Right renal cortex interstitium (tissue), 3 donors: ENCODE measurements around the gene SHC2. TPM values are rescaled to one million over a fixed set of nuclear protein-coding genes. Genes with fewer than 3 reads are reported as not detected.

Experiments
- DNase-seq, 3 donors: peaks; one replicate each; pipeline ENCODE4 v3.0.0-alpha.2; 2013; ENCODE audit warnings: low read depth in 3 of 3, low spot score in 2 of 3
- polyA plus RNA-seq, 3 donors: library from polyadenylated mRNA; unstranded; fragments of 120-200 nt; gene quantifications; one replicate each; pipeline ENCODE4 v1.2.1, GENCODE V29; 2013; ENCODE audit not compliant: insufficient read length in 3 of 3

SHC2 gene
- polyA plus RNA-seq, 3 donors, result 21.5 to 25.9 (median 21.5) TPM

DNA sequence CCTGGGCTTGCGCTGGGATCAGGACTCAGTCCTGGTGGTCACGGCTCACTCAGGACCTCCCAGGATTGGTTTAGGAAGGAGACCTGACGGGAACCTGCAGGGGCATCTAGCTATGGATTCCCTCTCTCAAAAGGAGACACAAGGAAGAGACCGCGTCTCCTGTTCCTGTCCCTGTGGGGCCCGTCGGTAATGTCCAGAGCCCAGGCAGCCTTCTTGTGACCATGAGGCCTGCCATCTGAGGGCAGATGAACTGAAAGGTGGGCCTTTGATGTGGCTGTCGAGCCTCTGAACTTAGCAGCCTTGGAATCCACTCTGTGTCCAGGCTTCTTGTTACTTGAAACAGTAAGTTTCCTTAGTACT, 84.7 kb downstream of the SHC2 start:
- no peak for DNase-seq

DNA sequence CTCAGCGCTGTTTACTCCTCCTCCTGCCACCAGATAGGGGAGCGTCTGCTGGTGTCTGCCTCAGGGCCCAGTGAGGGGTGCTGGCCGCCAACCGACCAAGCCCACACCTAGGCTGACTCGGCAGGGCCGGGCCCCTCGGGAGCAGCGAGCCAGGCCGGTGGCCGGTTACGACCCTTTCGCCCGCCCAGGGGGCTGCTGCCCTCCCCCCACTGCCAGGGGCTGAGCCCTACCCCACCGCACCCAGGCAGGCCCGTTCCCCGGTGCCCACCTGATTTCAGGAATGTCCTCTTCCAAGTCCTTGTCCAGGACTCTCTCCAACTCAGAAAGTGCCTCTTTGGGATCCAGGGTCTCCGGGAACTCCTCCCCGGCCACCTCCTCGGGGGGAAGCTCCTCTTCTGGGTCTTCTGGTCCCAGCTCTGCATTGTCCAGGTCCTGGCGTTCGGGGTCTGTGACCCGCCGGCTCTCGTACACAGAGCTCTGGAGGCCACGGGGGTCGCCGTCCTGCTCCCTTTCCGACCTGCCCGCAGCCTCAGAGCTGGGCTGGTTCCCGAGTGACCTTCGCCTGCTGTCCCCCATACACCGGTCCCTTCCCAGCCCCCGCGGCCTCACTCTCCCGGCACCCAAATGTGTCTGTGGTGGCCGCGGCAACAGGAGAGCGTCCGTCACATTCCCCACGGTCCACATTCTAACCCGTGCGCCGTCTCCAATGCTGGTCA, 85.3 kb downstream of the SHC2 start:
- DNase-seq, result no peak

DNA sequence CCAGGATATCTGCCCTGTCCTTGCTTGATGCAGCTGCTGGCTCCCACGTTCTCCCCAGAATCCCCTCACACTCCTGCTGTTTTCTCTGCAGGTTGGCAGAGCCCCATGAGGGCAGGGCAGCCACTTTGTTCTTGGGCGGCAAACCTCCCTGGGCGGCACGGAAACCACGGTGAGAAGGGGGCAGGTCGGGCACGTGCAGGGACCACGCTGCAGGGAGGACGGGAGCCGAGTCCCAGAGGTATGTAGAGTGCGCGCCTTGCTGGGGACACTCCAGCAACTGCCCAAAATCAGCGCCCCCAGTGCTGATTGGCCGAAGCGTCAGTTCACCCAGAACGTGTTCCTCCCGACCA, 86.0 kb downstream of the SHC2 start:
- DNase-seq, result no peak

DNA sequence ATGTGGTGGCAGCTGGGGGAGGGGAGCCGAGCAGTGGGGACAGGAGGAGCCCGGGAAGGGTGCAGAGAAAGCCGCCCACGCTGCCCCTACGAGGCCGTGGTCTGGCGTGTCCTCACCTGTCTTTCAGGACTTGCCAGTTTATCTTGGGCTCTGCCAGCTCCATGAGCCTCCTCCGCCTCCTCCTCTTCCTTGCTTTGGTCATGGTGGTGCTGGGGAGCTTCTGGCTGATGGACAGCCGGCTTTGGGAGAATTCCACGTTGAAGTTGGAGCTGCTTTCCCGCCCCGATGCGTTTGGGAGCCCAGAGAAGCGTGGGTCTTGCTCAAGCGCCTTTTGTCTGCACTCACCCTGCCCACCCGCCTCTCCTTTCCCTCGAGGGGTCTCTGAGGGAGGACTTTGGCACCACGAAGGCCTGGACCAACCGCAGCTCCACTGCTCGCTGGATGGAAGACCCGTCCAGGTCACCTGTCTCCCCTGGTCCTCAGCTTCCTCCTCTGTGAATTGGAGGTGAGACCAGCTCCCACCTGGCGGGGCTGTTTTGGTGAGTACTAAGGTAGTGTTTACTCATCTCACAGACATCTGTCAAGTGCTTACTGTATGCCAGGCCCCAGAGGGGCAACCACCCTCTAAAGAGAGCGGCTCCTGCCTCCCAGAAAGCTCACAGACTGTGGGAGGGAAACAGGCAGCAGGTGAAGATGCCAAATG, 86.5 kb downstream of the SHC2 start:
- DNase-seq, result no peak

DNA sequence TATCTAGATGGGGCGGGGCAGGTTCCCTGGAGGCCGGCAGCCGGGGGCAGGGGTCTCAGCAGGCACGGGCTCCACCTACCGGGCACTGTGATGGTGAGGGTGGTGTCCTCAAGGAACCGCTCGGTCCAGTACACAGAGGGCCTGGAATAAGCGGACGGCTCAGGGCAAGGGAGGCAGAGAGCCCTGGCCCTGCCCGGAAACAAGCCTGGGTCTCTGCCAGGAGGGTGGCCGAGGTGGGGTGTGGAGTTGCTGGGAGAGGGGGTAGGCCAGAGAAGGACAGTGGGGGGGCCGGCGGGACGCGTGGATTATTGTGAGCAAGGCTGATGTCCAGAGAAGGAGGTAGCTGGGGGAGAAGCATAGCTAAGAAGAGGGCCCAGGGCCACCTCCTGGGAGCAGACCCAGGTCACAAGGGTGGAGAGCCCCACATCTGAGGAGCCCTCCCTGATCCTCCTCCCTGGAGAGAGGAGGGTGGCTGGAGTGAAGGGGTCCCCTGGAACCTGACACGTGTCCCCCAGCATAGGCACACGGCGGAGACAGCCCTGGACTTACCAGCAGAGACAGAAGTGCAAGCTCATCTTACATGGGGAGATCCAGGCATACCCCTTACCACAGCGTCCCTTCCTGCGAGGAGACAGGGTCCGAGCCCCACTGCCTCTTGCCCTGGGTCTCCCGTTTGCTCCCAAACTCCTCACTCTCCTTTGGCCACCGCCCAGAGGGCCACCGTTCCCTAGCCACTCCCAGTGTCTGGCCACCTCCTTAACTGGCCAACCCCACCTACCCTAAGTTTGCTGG, 87.2 kb downstream of the SHC2 start:
- no peak for DNase-seq

DNA sequence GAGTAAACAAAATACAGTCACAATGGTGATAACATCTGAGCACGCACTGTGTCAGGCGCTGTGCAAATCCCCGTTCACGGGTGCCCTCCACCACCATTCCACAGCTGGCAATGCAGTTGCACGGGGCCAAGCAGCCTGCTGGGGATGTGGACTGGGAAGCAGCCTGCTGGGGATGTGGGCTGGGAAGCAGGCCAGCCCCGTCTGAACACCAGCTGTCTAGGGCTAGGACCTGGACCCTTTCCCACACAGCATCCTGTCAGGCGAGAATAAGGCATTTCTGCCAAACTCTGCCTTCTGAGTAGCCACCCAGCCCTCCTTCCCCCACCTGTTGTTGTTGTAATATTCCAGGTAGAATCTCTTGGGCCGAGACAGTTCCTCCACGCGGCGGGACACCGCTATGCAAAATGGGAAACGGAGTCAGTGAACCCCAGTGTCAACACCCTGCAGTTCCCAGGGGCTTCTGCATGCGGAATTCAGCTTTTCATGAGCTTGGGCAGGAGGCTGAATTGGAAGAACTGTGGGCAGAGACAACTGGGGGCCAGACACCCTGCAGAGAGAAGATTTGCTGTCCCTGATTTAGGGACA, 88.4 kb downstream of the SHC2 start:
- no peak for DNase-seq

DNA sequence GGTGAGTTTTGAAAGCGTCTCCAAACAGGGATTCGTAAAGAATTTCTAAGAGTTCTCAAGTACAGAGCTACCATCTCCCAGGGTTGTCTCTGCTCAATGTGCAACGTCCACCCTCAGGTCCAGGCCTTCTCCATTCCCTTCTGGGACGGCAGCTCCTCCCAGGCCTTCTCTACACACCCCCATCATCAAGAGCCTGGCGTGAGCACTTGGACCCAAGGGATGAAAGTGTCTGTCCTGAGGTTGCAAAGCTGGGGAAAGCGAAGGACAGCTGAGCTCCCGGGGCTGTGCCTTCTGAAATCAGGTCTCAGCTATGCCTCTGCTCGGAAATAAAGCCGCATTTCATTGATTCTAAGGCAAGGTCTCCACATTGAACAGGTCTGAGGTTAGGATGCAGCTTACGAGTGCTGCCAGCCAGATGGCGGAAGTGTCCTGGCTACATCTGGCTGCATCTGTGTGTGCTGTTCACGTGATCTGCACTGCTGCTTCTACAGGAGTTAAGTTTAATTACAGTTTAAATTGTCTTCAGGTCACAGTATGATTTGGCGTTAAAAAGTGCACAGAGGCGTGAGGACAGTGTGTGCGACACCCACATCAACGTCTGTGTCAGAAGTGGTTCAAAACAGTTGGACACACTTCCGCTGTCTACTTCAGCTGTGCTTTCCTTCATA, 89.2 kb downstream of the SHC2 start:
- DNase-seq, result no peak

DNA sequence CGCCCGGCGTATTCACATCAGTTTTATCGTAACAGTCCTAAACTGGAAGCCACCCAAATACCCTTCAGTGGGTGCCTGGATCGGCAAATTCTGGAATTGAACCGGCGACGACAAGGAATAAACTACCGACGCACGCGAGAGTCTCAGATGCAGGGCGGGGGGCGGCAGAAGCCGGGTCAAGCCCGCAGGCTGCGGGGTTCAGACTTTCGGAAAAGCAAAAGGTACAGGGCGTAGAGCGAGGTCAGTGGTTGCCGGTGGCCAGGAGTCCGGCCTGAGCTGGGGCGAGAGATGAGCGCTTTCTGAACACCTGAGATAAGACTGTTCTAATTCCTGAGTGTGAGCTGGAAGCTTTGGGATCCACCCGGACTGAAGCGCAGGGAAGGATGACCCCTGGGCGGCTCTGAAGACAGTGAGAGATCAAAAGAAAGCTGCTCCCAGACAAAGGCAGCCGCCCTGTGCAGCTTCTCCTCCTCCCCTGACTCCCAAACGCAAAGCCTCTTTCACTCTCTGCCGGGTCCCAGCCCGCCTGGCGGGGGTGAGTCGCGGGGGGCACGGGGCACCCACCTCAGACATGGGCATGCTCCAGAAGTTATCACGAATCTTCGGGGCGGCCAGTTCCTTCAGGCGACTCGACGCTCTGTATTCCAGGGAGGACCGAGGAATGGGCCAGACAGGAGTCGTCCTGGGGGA, 90.0 kb downstream of the SHC2 start:
- no peak for DNase-seq

DNA sequence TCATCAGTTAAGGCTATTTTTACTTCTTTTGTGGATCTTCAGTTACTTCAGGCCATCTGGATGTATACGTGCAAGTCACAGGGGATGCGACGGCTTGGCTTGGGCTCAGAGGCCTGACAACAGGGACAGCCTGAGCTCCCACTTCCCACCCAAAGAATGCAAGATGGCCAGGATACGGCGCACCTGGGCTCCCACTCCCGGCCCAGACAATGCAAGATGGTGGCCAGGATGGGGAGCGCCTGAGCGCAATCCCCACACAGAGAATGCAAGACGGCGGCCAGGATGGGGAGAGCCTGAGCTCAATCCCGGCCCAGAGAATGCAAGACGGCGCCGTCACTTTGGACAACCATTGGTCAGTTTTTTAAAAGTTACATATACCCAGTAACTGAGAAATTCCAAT, 91.0 kb downstream of the SHC2 start:
- DNase-seq, result no peak

DNA sequence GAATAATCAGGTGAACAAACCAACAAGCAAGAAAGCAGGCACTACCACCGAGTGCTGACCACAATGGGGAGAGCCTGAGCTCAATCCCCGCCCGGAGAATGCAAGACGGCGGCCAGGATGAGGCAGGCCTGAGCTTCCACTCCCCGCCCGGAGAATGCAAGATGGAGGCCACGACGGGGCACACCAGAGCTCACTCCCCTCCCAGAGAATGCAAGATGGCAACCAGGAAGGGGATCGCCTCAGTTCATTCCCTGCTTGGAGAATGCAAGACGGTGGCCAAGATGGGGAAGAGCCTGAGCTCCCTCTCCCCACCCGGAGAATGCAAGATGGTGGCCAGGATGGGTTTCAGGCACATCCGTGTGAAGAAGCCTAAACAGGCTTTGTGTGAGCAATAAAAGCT, 91.6 kb downstream of the SHC2 start:
- DNase-seq, result no peak

DNA sequence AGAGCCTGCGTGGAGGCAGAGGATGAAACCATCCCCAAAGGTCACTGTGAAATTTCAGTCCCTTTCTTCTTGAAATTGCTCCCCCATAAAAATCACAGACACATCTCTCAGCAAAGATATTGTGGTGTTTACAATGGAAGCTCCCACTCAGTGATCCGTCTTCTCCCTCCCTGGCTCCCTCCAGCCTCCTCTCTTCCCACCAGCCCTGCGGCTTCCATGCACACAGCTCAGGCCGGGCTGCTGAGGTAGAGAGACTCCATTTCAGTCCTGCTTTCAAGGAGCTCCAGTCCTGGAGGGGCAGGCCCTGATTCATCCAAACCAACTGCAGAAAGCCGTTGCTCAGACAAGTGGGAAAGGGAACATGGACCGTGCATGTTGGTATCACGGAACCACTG, 92.2 kb downstream of the SHC2 start:
- no peak for DNase-seq

DNA sequence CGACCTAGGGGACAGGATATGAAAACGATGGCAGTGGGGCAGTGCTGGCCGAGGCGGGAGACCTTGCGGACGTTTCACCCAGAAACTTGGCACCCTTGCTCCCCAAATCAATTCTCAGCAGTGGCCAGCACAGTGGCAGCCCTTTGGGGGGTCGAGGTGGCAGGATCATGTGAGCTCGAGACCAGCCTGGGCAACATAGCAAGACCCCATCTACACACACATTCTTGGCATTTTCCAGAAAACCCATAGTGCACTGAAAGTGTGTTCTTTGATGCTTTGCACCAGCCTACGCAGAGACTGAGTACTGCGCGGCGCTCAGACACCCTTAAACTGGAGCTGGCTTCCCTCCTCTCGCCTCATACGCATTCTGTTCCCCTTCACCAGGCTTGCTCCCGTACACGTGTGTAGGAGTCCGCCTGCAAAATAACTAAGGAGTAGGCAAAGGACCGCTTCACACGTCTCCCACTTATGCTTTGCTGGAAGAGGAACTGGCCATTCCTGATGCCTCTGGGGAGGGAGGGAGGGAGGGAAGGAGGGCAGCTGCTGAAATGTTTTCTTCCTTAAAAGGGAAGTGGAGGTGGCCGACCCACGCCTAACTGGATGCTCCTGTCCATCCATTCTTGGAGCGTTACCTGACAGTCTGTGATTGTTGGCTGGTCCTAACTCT, 92.7 kb downstream of the SHC2 start:
- DNase-seq, result no peak

DNA sequence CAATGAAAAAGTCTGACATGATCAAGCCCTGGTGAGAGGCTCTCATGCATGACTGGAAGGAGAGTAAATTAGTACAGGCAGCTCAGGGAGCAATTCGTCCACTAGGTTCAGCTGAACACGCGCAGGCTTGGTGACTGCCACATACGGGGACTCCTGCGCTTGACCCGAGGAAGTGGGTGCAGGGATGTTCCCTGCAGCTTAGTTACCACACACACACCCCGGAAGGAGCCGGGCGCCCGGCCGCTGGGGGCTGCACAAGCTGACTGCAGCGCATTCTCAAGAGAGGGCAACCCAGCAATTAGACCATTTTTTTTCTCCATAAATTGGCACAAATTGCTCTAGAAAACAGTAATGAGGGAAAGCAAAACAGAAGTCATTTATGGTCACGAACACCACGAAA, 93.3 kb downstream of the SHC2 start:
- DNase-seq, result no peak

DNA sequence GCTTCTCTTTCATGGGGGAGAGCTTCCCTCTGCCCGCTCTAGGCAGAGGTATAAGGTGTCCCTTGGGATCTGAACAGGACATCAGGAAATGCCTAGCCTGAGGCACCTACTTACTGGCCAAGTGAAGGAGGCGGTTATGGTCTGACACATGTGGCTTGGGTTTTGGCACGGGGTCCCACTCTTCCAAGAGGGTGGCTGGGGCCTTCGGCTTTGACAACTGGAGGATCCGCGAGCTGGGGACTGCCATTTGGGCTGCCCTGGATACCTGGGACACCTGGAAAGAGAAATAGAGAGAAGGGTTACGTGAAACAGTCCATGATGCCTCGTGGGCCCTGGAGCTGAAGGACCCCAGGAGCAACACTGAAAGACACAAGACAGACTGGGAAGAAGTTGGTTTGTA, 93.9 kb downstream of the SHC2 start:
- no peak for DNase-seq

Other genes starting within 250 kb of the SHC2 start
- 1 to 10 TPM; 2.3 to 3.0 (median 2.7) TPM for gene PLPP2, start 169.6 kb downstream of the SHC2 start, polyA plus RNA-seq
- gene MIER2, start 116.2 kb downstream of the SHC2 start, polyA plus RNA-seq, result 10 to 100 TPM; 19.5 to 24.0 (median 22.0) TPM
- 1 to 10 TPM; 1.1 to 1.4 (median 1.2) TPM for gene C2CD4C, start 51.9 kb downstream of the SHC2 start, polyA plus RNA-seq
- 1 to 10 TPM; 2.3 to 3.9 (median 2.3) TPM for gene MADCAM1, start 35.5 kb upstream of the SHC2 start, polyA plus RNA-seq
- gene TPGS1, start 46.5 kb upstream of the SHC2 start, polyA plus RNA-seq, result 1 to 10 TPM; 4.3 to 6.7 (median 5.8) TPM
- 10 to 100 TPM; 53.8 to 68.8 (median 55.4) TPM for gene CDC34, start 70.7 kb upstream of the SHC2 start, polyA plus RNA-seq
- under 1 TPM in 1 of 3 donors, not detected in 2; 0.12 TPM for gene GZMM, start 83.0 kb upstream of the SHC2 start, polyA plus RNA-seq
- 100 to 1,000 TPM; 377 to 439 (median 378) TPM for gene BSG, start 111.6 kb upstream of the SHC2 start, polyA plus RNA-seq
- gene HCN2, start 128.8 kb upstream of the SHC2 start, polyA plus RNA-seq, result under 1 TPM; 0.17 to 0.25 (median 0.24) TPM
- gene POLRMT, start 172.5 kb upstream of the SHC2 start, polyA plus RNA-seq, result 10 to 100 TPM; 55.5 to 58.1 (median 56.1) TPM
- under 1 TPM; 0.32 to 0.42 (median 0.35) TPM for gene FGF22, start 178.8 kb upstream of the SHC2 start, polyA plus RNA-seq
- gene RNF126, start 202.2 kb upstream of the SHC2 start, polyA plus RNA-seq, result 10 to 100 TPM; 18.8 to 22.9 (median 21.4) TPM
- 10 to 100 TPM; 15.1 to 16.2 (median 16.2) TPM for gene FSTL3, start 215.4 kb upstream of the SHC2 start, polyA plus RNA-seq
- gene PRSS57, start 234.4 kb upstream of the SHC2 start, polyA plus RNA-seq, result under 1 TPM; 0.13 to 0.19 (median 0.15) TPM
- 10 to 100 TPM; 62.7 to 78.6 (median 77.9) TPM for gene PALM, start 247.9 kb upstream of the SHC2 start, polyA plus RNA-seq